HepG2 (cell line): ENCODE results near the gene KIAA1328. TPM values are rescaled to one million over a fixed set of nuclear protein-coding genes. Genes with fewer than 3 reads are reported as not detected.

Source experiments
- ATAC-seq: fragments of 200-7000 bp; cut with Tn5 transposase; 3 replicates; pipeline ENCODE4 v1.9.1; 2020; ENCODE audit warnings: mild to moderate bottlenecking, moderate library complexity
- BruUV-seq: library from RNA; stranded (reverse); fragments of 400-500 nt; replicated peaks from 2 replicates; lab custom pipeline; 2021; lab: Mats Ljungman, UMichigan
- CTCF ChIA-PET: fragments of 300-600 bp; formaldehyde crosslinking; extraction: SDS; loops from one replicate; lab custom pipeline; 2021; ENCODE audit warnings: low total read pairs, inconsistent platforms, low intra/inter-chr PET ratio; lab: Yijun Ruan, JAX
- POLR2A ChIA-PET: fragments of 350-600 bp; sonication (Branson Sonifier 250); formaldehyde crosslinking; loops from one replicate; lab custom pipeline; 2020; ENCODE audit warnings: antibody characterized with exemption, inconsistent platforms; lab: Yijun Ruan, JAX
- DNase-seq: peaks from one replicate; pipeline ENCODE4 v3.0.0-alpha.2; 2015; ENCODE audit warnings: low spot score
- FAIRE-seq: peaks from 3 replicates; lab custom pipeline; 2011; peaks lifted over from hg19 to GRCh38; lab: Jason Lieb, UNC
- H2AFZ ChIP-seq: one replicate; pipeline ENCODE4 v1.6.1; 2011; ENCODE audit warnings: low read length, inconsistent platforms
- H3K27ac ChIP-seq: fragments of 300-600 bp; 3 replicates; pipeline ENCODE4 v1.8.0; 2011; ENCODE audit warnings: mixed run types, mild to moderate bottlenecking, mixed read lengths, low read length, inconsistent platforms; ENCODE audit not compliant: insufficient read depth; ENCODE audit errors: extremely low read length
- H3K27me3 ChIP-seq, 2 experiments: fragments of 200-600 bp in 1 of 2; 2 replicates in 1 of 2; 3 replicates in 1 of 2; pipeline versions ENCODE4 v1.6.0 to v1.8.0; 2011; ENCODE audit warnings: low read length in 2 of 2, mild to moderate bottlenecking in 2 of 2, moderate library complexity in 2 of 2, inconsistent platforms in 1 of 2; ENCODE audit not compliant: insufficient read depth in 2 of 2, control insufficient read depth in 1 of 2
- H3K36me3 ChIP-seq, 2 experiments: fragments of 200-600 bp in 1 of 2; replicated peaks in 1 of 2; 2 replicates in 1 of 2; 3 replicates in 1 of 2; pipeline versions ENCODE4 v1.5.1 to v1.8.0; 2011; ENCODE audit warnings: low read length in 2 of 2, inconsistent platforms in 1 of 2; ENCODE audit not compliant: insufficient read depth in 2 of 2, control insufficient read depth in 1 of 2
- H3K4me1 ChIP-seq: 2 replicates; pipeline ENCODE4 v1.5.1; 2012; ENCODE audit warnings: low read length, inconsistent platforms; ENCODE audit not compliant: insufficient read depth
- H3K4me2 ChIP-seq: 2 replicates; pipeline ENCODE4 v1.6.0; 2011; ENCODE audit warnings: low read depth, low read length, inconsistent platforms
- H3K4me3 ChIP-seq, 3 experiments: fragments of 200-600 bp in 1 of 3; sonication (generic), shearing (Covaris generic) in 1 of 3; replicated peaks in 1 of 3; 2 replicates each; pipeline ENCODE4 v1.5.1; 2011 to 2016; ENCODE audit warnings: low read length in 3 of 3, inconsistent platforms in 2 of 3, low read depth in 2 of 3, mild to moderate bottlenecking in 2 of 3, control low read depth in 1 of 3, mixed read lengths in 1 of 3; ENCODE audit not compliant: insufficient read depth in 1 of 3
- H3K79me2 ChIP-seq: one replicate; pipeline ENCODE4 v1.6.1; 2011; ENCODE audit warnings: low read length, inconsistent platforms; ENCODE audit not compliant: insufficient read depth
- H3K9ac ChIP-seq: 2 replicates; pipeline ENCODE4 v1.6.0; 2011; ENCODE audit warnings: mild to moderate bottlenecking, low read depth, low read length, inconsistent platforms; ENCODE audit not compliant: insufficient read depth
- H3K9me3 ChIP-seq: 2 replicates; pipeline ENCODE4 v1.5.1; 2012; ENCODE audit warnings: mild to moderate bottlenecking, low read length
- H4K20me1 ChIP-seq: 2 replicates; pipeline ENCODE4 v1.6.0; 2011; ENCODE audit warnings: inconsistent platforms, mild to moderate bottlenecking, low read length, moderate library complexity; ENCODE audit not compliant: insufficient read depth
- ARNTL ChIP-seq: sonication (generic); formaldehyde crosslinking; IDR thresholded peaks from 2 replicates; pipeline ENCODE4 v1.4.0; 2020; ENCODE audit warnings: mild to moderate bottlenecking, missing genetic modification reagents
- CC2D1A ChIP-seq: sonication (generic); formaldehyde crosslinking; IDR thresholded peaks from 2 replicates; pipeline ENCODE4 v1.8.1; 2023; ENCODE audit warnings: mild to moderate bottlenecking, missing genetic modification reagents
- CENPBD1 ChIP-seq: sonication (generic); formaldehyde crosslinking; IDR thresholded peaks from 2 replicates; pipeline ENCODE4 v1.8.0; 2022; ENCODE audit warnings: missing genetic modification reagents, low read depth, mild to moderate bottlenecking, borderline replicate concordance
- FLYWCH1 ChIP-seq: sonication (generic); formaldehyde crosslinking; IDR thresholded peaks from 2 replicates; pipeline ENCODE4 v1.8.1; 2023; ENCODE audit warnings: mild to moderate bottlenecking, missing genetic modification reagents
- HNRNPUL1 ChIP-seq: fragments of 200-400 bp; formaldehyde crosslinking; IDR thresholded peaks from 2 replicates; pipeline ENCODE4 v1.6.1; 2017; ENCODE audit warnings: low read depth, mild to moderate bottlenecking, low read length, moderate library complexity
- IKZF1 ChIP-seq: fragments of 450-650 bp; IDR thresholded peaks from 2 replicates; pipeline ENCODE4 v1.7.1; 2016
- RBFOX2 ChIP-seq: fragments of 200-400 bp; formaldehyde crosslinking; IDR thresholded peaks from 2 replicates; pipeline ENCODE4 v1.6.1; 2017; ENCODE audit warnings: low read depth, mild to moderate bottlenecking, low read length
- TIGD3 ChIP-seq: sonication (generic); formaldehyde crosslinking; IDR thresholded peaks from 2 replicates; pipeline ENCODE4 v1.5.1; 2020; ENCODE audit warnings: mild to moderate bottlenecking, missing genetic modification reagents, borderline replicate concordance
- XBP1 ChIP-seq: sonication (generic); formaldehyde crosslinking; IDR thresholded peaks from 2 replicates; pipeline ENCODE4 v1.5.0; 2020; ENCODE audit warnings: missing genetic modification reagents
- ZKSCAN5 ChIP-seq: sonication (generic); formaldehyde crosslinking; IDR thresholded peaks from 2 replicates; pipeline ENCODE4 v1.5.1; 2020; ENCODE audit warnings: mild to moderate bottlenecking, missing genetic modification reagents
- ZNF530 ChIP-seq: sonication (generic); formaldehyde crosslinking; IDR thresholded peaks from 2 replicates; pipeline ENCODE4 v1.5.0; 2020; ENCODE audit warnings: low read depth, mild to moderate bottlenecking, missing genetic modification reagents
- ZNF589 ChIP-seq: sonication (generic); formaldehyde crosslinking; conservative IDR thresholded peaks from 2 replicates; pipeline ENCODE4 v1.8.0; 2022; ENCODE audit warnings: mild to moderate bottlenecking, moderate library complexity, missing genetic modification reagents
- WGBS: methylation state at CpG from one replicate; pipeline ENCODE4 v1.1.6; 2017; ENCODE audit warnings: low lambda C conversion rate; 5-methylcytosine and 5-hydroxymethylcytosine counted together
- in situ Hi-C: cut with HindIII; loops from 2 replicates; pipeline ENCODE4 v1.10.0; 2017; ENCODE audit warnings: low pct_unique_long_range_greater_than_20kb; ENCODE audit not compliant: extremely low pct_ligation_motif_present
- intact Hi-C: fragments of 100-400 bp; cut with micrococcal nuclease; formaldehyde crosslinking; loops from one replicate; pipeline ENCODE4 v1.10.0; 2022; ENCODE audit not compliant: unreplicated experiment
- polyA plus RNA-seq, 8 experiments: library from polyadenylated mRNA; depleted of rRNA in 3 of 8; stranded (reverse) in 7 of 8; unstranded in 1 of 8; fragments of >200 nt; fragmentation: Illumina TruSeq in 4 of 8; extraction: Trizol in 4 of 8; gene quantifications; 2 replicates each; pipeline versions ENCODE4 v1.2.1 to v1.2.3, GENCODE V29; 2011 to 2016; ENCODE audit warnings: low read depth in 4 of 8, missing spikeins in 1 of 8, mixed read lengths in 1 of 8; ENCODE audit not compliant: insufficient read depth in 1 of 8
- total RNA-seq, 5 experiments: library from RNA; depleted of rRNA; stranded (reverse); fragments of >200 nt; fragmentation: Illumina TruSeq; extraction: Trizol; gene quantifications; 2 replicates each; pipeline ENCODE4 v1.2.3, GENCODE V29; 2016; ENCODE audit warnings: low read depth in 1 of 5
- TF ChIP-seq, protein P1 (sequence below): sonication (generic); formaldehyde crosslinking; IDR thresholded peaks from 2 replicates; pipeline ENCODE4 v1.4.0; 2020; ENCODE audit warnings: missing genetic modification reagents
- TF ChIP-seq, protein P2 (sequence below): sonication (generic); formaldehyde crosslinking; IDR thresholded peaks from 2 replicates; pipeline ENCODE4 v1.4.0; 2020; ENCODE audit warnings: missing genetic modification reagents, borderline replicate concordance

KIAA1328 gene
- total and polyA plus RNA-seq, 2 of the 13 experiments (the other 11 are each of a cell fraction or from before 2014, with no cell fraction given), result 4.1 to 6.0 TPM

DNA sequence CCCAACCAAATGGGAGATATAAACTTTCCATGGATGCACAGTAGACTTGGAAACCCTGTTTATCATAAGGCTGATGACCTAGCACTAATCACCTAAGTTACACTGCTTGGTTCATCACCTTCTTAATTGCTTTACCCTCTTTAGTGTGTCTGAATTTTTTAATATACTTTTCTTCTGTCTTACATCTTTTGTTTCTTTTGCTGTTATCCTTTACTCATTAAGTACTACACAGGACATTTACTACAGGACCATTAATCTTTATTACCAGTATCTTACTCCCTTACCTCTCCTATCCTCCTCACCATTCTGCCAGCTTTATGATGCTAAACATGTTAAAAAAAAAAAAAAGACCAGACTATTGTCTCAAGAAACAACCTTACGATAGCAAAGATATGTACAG is 333.6 kb downstream of the KIAA1328 start:
- BruUV-seq, result no TSS peak
- no peak overlapping the region for H2AFZ ChIP-seq
- POLR2A ChIA-PET, result no interaction called here
- no peaks in the 10 kb centered on the region for H4K20me1 ChIP-seq
- ATAC-seq, result no peak
- TF ChIP-seq FLYWCH1 (CRISPR knock-in tag) (no peak), ZNF589 (CRISPR knock-in tag) (no peak), XBP1 (CRISPR knock-in tag) (no peak), CC2D1A (CRISPR knock-in tag) (no peak), TIGD3 (CRISPR knock-in tag) (no peak)
- TF ChIP-seq, all 625 proteins: peak for 0
- no peak overlapping the region for H3K9ac ChIP-seq
- H3K4me3 ChIP-seq, result no peak overlapping the region
- no peaks in the 10 kb centered on the region for H3K36me3 ChIP-seq
- in situ Hi-C loops (no loop called here), intact Hi-C loops (no loop called here)
- CTCF ChIA-PET, result no interaction called here
- no peak overlapping the region for H3K4me2 ChIP-seq
- FAIRE-seq (no peak), DNase-seq (no peak)
- H3K27me3 ChIP-seq, result no peaks in the 10 kb centered on the region
- peaks cover 16% of the 10 kb centered on the region for H3K4me1 ChIP-seq
- WGBS, result 95% methylated on average over 1 of the region's 1 CpG
- H3K79me2 ChIP-seq, result no peaks in the 10 kb centered on the region
- H3K27ac ChIP-seq, result no peak overlapping the region
- H3K9me3 ChIP-seq, result no peaks in the 10 kb centered on the region

DNA sequence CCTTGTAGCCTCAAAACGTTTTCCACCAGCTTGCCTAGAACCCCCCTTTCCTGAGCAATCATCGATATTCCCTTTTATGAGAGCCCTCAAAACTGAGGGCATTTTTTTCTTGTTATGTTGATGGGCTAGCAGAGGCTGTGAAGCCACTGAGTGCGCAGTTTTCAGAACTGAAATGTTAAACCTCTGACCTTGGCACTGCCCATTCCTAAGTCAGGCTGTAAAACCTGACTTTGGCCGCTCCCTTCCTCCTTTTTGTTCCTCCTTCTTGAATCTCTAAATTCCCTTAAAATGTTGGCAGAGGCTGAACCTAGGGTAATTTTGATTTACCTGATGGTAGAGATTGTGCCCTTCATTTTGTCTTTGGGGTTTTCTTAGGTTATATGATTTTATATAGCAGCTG is 334.2 kb downstream of the KIAA1328 start:
- CTCF ChIA-PET, result no interaction called here
- intact Hi-C loops (no loop called here), in situ Hi-C loops (no loop called here)
- Histone ChIP-seq H3K9ac (no peak overlapping the region), H3K36me3 (no peaks in the 10 kb centered on the region), H3K27ac (no peak overlapping the region), H4K20me1 (no peaks in the 10 kb centered on the region), H3K4me2 (no peak overlapping the region), H3K4me3 (no peak overlapping the region), H3K79me2 (no peaks in the 10 kb centered on the region), H3K4me1 (peaks cover 16% of the 10 kb centered on the region), H2AFZ (no peak overlapping the region), H3K9me3 (no peaks in the 10 kb centered on the region), H3K27me3 (no peaks in the 10 kb centered on the region)
- no TSS peak for BruUV-seq
- DNase-seq (no peak), FAIRE-seq (no peak), ATAC-seq (no peak)
- POLR2A ChIA-PET, result no interaction called here
- WGBS, result 66% methylated on average over 4 of the region's 4 CpGs
- TF ChIP-seq ZKSCAN5 (CRISPR knock-in tag) (no peak), HNRNPUL1 (no peak), RBFOX2 (no peak), IKZF1 (no peak), ARNTL (CRISPR knock-in tag) (no peak), ZNF530 (no peak), CENPBD1 (CRISPR knock-in tag) (no peak)
- TF ChIP-seq, protein P1, sequence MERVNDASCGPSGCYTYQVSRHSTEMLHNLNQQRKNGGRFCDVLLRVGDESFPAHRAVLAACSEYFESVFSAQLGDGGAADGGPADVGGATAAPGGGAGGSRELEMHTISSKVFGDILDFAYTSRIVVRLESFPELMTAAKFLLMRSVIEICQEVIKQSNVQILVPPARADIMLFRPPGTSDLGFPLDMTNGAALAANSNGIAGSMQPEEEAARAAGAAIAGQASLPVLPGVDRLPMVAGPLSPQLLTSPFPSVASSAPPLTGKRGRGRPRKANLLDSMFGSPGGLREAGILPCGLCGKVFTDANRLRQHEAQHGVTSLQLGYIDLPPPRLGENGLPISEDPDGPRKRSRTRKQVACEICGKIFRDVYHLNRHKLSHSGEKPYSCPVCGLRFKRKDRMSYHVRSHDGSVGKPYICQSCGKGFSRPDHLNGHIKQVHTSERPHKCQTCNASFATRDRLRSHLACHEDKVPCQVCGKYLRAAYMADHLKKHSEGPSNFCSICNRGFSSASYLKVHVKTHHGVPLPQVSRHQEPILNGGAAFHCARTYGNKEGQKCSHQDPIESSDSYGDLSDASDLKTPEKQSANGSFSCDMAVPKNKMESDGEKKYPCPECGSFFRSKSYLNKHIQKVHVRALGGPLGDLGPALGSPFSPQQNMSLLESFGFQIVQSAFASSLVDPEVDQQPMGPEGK (CRISPR knock-in tag), result no peak
- TF ChIP-seq, protein P2, sequence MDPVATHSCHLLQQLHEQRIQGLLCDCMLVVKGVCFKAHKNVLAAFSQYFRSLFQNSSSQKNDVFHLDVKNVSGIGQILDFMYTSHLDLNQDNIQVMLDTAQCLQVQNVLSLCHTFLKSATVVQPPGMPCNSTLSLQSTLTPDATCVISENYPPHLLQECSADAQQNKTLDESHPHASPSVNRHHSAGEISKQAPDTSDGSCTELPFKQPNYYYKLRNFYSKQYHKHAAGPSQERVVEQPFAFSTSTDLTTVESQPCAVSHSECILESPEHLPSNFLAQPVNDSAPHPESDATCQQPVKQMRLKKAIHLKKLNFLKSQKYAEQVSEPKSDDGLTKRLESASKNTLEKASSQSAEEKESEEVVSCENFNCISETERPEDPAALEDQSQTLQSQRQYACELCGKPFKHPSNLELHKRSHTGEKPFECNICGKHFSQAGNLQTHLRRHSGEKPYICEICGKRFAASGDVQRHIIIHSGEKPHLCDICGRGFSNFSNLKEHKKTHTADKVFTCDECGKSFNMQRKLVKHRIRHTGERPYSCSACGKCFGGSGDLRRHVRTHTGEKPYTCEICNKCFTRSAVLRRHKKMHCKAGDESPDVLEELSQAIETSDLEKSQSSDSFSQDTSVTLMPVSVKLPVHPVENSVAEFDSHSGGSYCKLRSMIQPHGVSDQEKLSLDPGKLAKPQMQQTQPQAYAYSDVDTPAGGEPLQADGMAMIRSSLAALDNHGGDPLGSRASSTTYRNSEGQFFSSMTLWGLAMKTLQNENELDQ, result no peak
